H1 (cell line): Measurements from ENCODE around the gene BTNL3. TPM values are rescaled to one million over a fixed set of nuclear protein-coding genes. Genes with fewer than 3 reads are reported as not detected.
A peak's percentile ranks its signal among the peaks of the same experiment; 100 is the strongest.

Source experiments
- CTCF ChIA-PET: fragments of 300-600 bp; sonication (Branson Sonifier 250); formaldehyde crosslinking; loops from one replicate; lab custom pipeline; 2021; ENCODE audit not compliant: partially characterized antibody; lab: Charles Lee
- POLR2A ChIA-PET: fragments of 300-600 bp; sonication (Branson Sonifier 250); formaldehyde crosslinking; loops from one replicate; lab custom pipeline; 2021; ENCODE audit warnings: inconsistent platforms; ENCODE audit not compliant: partially characterized antibody; lab: Charles Lee
- DNase-seq, 2 experiments: peaks; one replicate each; pipeline versions ENCODE4 v3.0.0 to v3.0.0-alpha.2; 2010 to 2022; ENCODE audit warnings: low spot score in 2 of 2, low read depth in 1 of 2, mixed read lengths in 1 of 2
- FAIRE-seq: peaks from 2 replicates; lab custom pipeline; 2011; peaks lifted over from hg19 to GRCh38; lab: Jason Lieb, UNC
- H2AFZ ChIP-seq: 2 replicates; pipeline ENCODE4 v1.8.1; 2012; ENCODE audit warnings: low read length, inconsistent platforms
- H2AK5ac ChIP-seq: 2 replicates; pipeline ENCODE4 v1.6.1; 2013; ENCODE audit warnings: low read depth, low read length
- H2BK120ac ChIP-seq: replicated peaks from 2 replicates; pipeline ENCODE3; 2013; ENCODE audit warnings: low read depth, low read length, inconsistent platforms
- H2BK12ac ChIP-seq: 2 replicates; pipeline ENCODE4 v1.6.1; 2013; ENCODE audit warnings: low read depth, low read length
- H2BK15ac ChIP-seq: 2 replicates; pipeline ENCODE4 v1.6.1; 2013; ENCODE audit warnings: low read length
- H2BK20ac ChIP-seq: 2 replicates; pipeline ENCODE4 v1.6.1; 2013; ENCODE audit warnings: low read length
- H2BK5ac ChIP-seq: 2 replicates; pipeline ENCODE4 v1.6.1; 2013; ENCODE audit warnings: low read depth, low read length
- H3K14ac ChIP-seq: 2 replicates; pipeline ENCODE4 v1.6.1; 2013; ENCODE audit warnings: inconsistent platforms; ENCODE audit not compliant: insufficient read length
- H3K18ac ChIP-seq: 2 replicates; pipeline ENCODE4 v1.6.1; 2013; ENCODE audit warnings: low read length; ENCODE audit errors: extremely low read depth
- H3K23ac ChIP-seq: 2 replicates; pipeline ENCODE4 v1.6.1; 2013; ENCODE audit warnings: inconsistent platforms; ENCODE audit not compliant: insufficient read length
- H3K23me2 ChIP-seq: 2 replicates; pipeline ENCODE4 v1.6.1; 2013; ENCODE audit warnings: low read depth, low read length
- H3K27ac ChIP-seq: 2 replicates; pipeline ENCODE4 v1.6.1; 2011; ENCODE audit warnings: low read depth, low read length, inconsistent platforms
- H3K27me3 ChIP-seq, 4 experiments: replicated peaks in 1 of 4; 1 replicate in 1 of 4; 2 replicates in 3 of 4; pipeline versions ENCODE4 v1.6.1 to v1.8.1; 2011 to 2013; ENCODE audit warnings: low read length in 3 of 4, mild to moderate bottlenecking in 3 of 4, inconsistent platforms in 2 of 4, mixed read lengths in 2 of 4, moderate library complexity in 1 of 4; ENCODE audit not compliant: control insufficient read depth in 3 of 4, insufficient read depth in 3 of 4; ENCODE audit errors: extremely low read depth in 1 of 4
- H3K36me3 ChIP-seq, 4 experiments: 2 replicates each; pipeline versions ENCODE4 v1.6.1 to v1.8.1; 2011 to 2013; ENCODE audit warnings: mild to moderate bottlenecking in 4 of 4, low read length in 3 of 4, moderate library complexity in 2 of 4, control low read depth in 1 of 4, inconsistent platforms in 1 of 4; ENCODE audit not compliant: insufficient read depth in 4 of 4, control insufficient read depth in 2 of 4
- H3K4ac ChIP-seq: replicated peaks from 2 replicates; pipeline ENCODE3; 2013; ENCODE audit warnings: low read length, low read depth, mixed read lengths, inconsistent platforms; ENCODE audit not compliant: insufficient read length
- H3K4me1 ChIP-seq, 4 experiments: replicated peaks in 1 of 4; 1 replicate in 1 of 4; 2 replicates in 3 of 4; pipeline versions ENCODE4 v1.6.1 to v1.8.1; 2011 to 2013; ENCODE audit warnings: low read length in 3 of 4, inconsistent platforms in 2 of 4, mixed read lengths in 1 of 4; ENCODE audit not compliant: insufficient read depth in 4 of 4, control insufficient read depth in 3 of 4
- H3K4me2 ChIP-seq, 2 experiments: 2 replicates each; pipeline versions ENCODE4 v1.6.1 to v1.8.1; 2011 to 2013; ENCODE audit warnings: low read depth in 2 of 2, low read length in 2 of 2, control low read depth in 1 of 2, inconsistent platforms in 1 of 2, mild to moderate bottlenecking in 1 of 2; ENCODE audit not compliant: insufficient read depth in 1 of 2
- H3K4me3 ChIP-seq, 4 experiments: fragments of 200-600, 300-600 bp in 1 of 4; sonication (generic), shearing (Covaris generic), sonication (Bioruptor Twin) in 1 of 4; 2 replicates each; pipeline versions ENCODE4 v1.5.1 to v1.8.1; 2011 to 2016; ENCODE audit warnings: low read length in 4 of 4, low read depth in 3 of 4, control low read depth in 2 of 4, inconsistent platforms in 2 of 4, mild to moderate bottlenecking in 2 of 4, mixed read lengths in 1 of 4, moderate library complexity in 1 of 4; ENCODE audit not compliant: insufficient read depth in 2 of 4; ENCODE audit errors: extremely low read depth in 1 of 4
- H3K56ac ChIP-seq: replicated peaks from 2 replicates; pipeline ENCODE3; 2013; ENCODE audit warnings: low read depth, mild to moderate bottlenecking, mixed read lengths, low read length, inconsistent platforms; ENCODE audit not compliant: insufficient read length
- H3K79me1 ChIP-seq: 2 replicates; pipeline ENCODE4 v1.6.1; 2013; ENCODE audit warnings: low read depth, low read length, control low read depth
- H3K79me2 ChIP-seq, 2 experiments: 2 replicates each; pipeline versions ENCODE4 v1.6.1 to v1.8.1; 2012 to 2013; ENCODE audit warnings: low read length in 2 of 2, mild to moderate bottlenecking in 2 of 2, inconsistent platforms in 1 of 2; ENCODE audit not compliant: insufficient read depth in 2 of 2, control insufficient read depth in 1 of 2
- H3K9ac ChIP-seq, 4 experiments: replicated peaks in 1 of 4; 1 replicate in 1 of 4; 2 replicates in 3 of 4; pipeline versions ENCODE4 v1.6.1 to v1.8.1; 2011 to 2013; ENCODE audit warnings: low read depth in 3 of 4, low read length in 3 of 4, control low read depth in 2 of 4, mild to moderate bottlenecking in 2 of 4, moderate library complexity in 2 of 4, inconsistent platforms in 1 of 4; ENCODE audit errors: extremely low read depth in 1 of 4
- H3K9me3 ChIP-seq, 2 experiments: 2 replicates each; pipeline versions ENCODE4 v1.6.1 to v1.8.1; 2012 to 2013; ENCODE audit warnings: mild to moderate bottlenecking in 2 of 2, moderate library complexity in 2 of 2, control low read depth in 1 of 2, inconsistent platforms in 1 of 2, low read depth in 1 of 2, low read length in 1 of 2, mixed read lengths in 1 of 2; ENCODE audit not compliant: insufficient read depth in 2 of 2
- H4K20me1 ChIP-seq, 2 experiments: replicated peaks in 1 of 2; 2 replicates each; pipeline versions ENCODE3 to v1.8.1; 2011 to 2013; ENCODE audit warnings: inconsistent platforms in 2 of 2, low read length in 2 of 2, mild to moderate bottlenecking in 1 of 2; ENCODE audit not compliant: insufficient read depth in 2 of 2, control insufficient read depth in 1 of 2
- H4K5ac ChIP-seq: 2 replicates; pipeline ENCODE4 v1.6.1; 2013; ENCODE audit warnings: low read length, low read depth, mixed read lengths, inconsistent platforms; ENCODE audit not compliant: insufficient read length
- H4K8ac ChIP-seq: 2 replicates; pipeline ENCODE4 v1.8.0; 2013; ENCODE audit warnings: mild to moderate bottlenecking, moderate library complexity, low read length, inconsistent platforms; ENCODE audit not compliant: insufficient read depth; ENCODE audit errors: extremely low read depth
- H4K91ac ChIP-seq: replicated peaks from 2 replicates; pipeline ENCODE3; 2013; ENCODE audit warnings: low read length, mixed read lengths, inconsistent platforms; ENCODE audit not compliant: insufficient read length
- BACH1 ChIP-seq: IDR thresholded peaks from 2 replicates; pipeline ENCODE4 v1.6.1; 2012; ENCODE audit warnings: low read length, improper control_type of control experiment
- E2F6 ChIP-seq: IDR thresholded peaks from 2 replicates; pipeline ENCODE4 v1.6.1; 2012; ENCODE audit warnings: inconsistent platforms
- KDM4A ChIP-seq: IDR thresholded peaks from one replicate; pipeline ENCODE4 v1.7.1; 2012; ENCODE audit warnings: low read depth, mild to moderate bottlenecking, moderate library complexity, low read length, inconsistent platforms; ENCODE audit not compliant: severe bottlenecking
- MAX ChIP-seq: IDR thresholded peaks from 2 replicates; pipeline ENCODE4 v1.6.1; 2012; ENCODE audit warnings: inconsistent platforms
- RBBP5 ChIP-seq: IDR thresholded peaks from 2 replicates; pipeline ENCODE4 v1.7.1; 2012; ENCODE audit warnings: low read depth, mild to moderate bottlenecking, inconsistent platforms, low read length, moderate library complexity, borderline replicate concordance
- SIN3A ChIP-seq, 2 experiments: IDR thresholded peaks in 1 of 2; conservative IDR thresholded peaks in 1 of 2; 2 replicates each; pipeline ENCODE4 v1.6.1; 2011 to 2012; ENCODE audit warnings: low read length in 2 of 2, improper control_type of control experiment in 1 of 2, low read depth in 1 of 2, mild to moderate bottlenecking in 1 of 2
- SUZ12 ChIP-seq: fragments of 200-600 bp; sonication (generic); IDR thresholded peaks from 2 replicates; pipeline ENCODE4 v1.6.1; 2012; ENCODE audit warnings: mild to moderate bottlenecking, inconsistent platforms, low read length, moderate library complexity, mixed read lengths
- WGBS, 2 experiments: shearing (Covaris generic) in 1 of 2; methylation state at CpG; one replicate each; pipeline versions ENCODE4 v1.1.6 to v1.1.7; 2013 to 2015; ENCODE audit warnings: low lambda C conversion rate in 2 of 2, mixed read lengths in 2 of 2, inconsistent platforms in 1 of 2, low coverage in 1 of 2, missing lambda C conversion rate in 1 of 2; ENCODE audit not compliant: insufficient replicate concordance in 2 of 2, insufficient coverage in 1 of 2, insufficient read length in 1 of 2; ENCODE audit errors: extremely low coverage in 1 of 2, missing lambda C conversion rate in 1 of 2; 5-methylcytosine and 5-hydroxymethylcytosine counted together
- polyA plus RNA-seq, 7 experiments: library from polyadenylated mRNA; depleted of rRNA in 3 of 7; stranded (reverse) in 5 of 7; unstranded in 2 of 7; fragments of >200 nt in 5 of 7; fragments of 200-250 nt in 2 of 7; gene quantifications; 1 replicate in 5 of 7; 2 replicates in 1 of 7; 4 replicates in 1 of 7; pipeline versions ENCODE4 v1.2.1 to v1.2.3, GENCODE V29; 2011 to 2013; ENCODE audit warnings: missing spikeins in 2 of 7, mixed read lengths in 2 of 7
- total RNA-seq: library from RNA; stranded (reverse); fragmentation: NEBNext Ultra II Directional; extraction: Animal tissue kit (Norgen Biotek cat#: 25700); gene quantifications from 2 replicates; pipeline ENCODE4 v1.2.1, GENCODE V29; 2021

The BTNL3 gene
- total and polyA plus RNA-seq, 2 of the 8 experiments (the other 6 are each of a cell fraction or from before 2014, with no cell fraction given), result not detected

GRCh38 chr5:181052672-181053487 lies 64.2 kb downstream of the BTNL3 start:
- peak overlapping the region; percentile 95 to 100 for H3K4me2 ChIP-seq
- H2BK20ac ChIP-seq, result no peak overlapping the region
- peaks cover 10% of the 10 kb centered on the region; the same call in 1 of the 2 replicates for H3K23me2 ChIP-seq
- ChIA-PET CTCF (interaction anchor here (1.3 to 2.4 kb wide), 4 partner anchors 10 to 184 kb away, joined by 4 to 13 read pairs (median 6); no protein-coding TSS in a partner anchor), POLR2A (no interaction called here)
- no peak overlapping the region for H3K18ac ChIP-seq
- H2BK15ac ChIP-seq, result no peak overlapping the region; the same call in 1 of the 2 replicates
- no peaks in the 10 kb centered on the region; a peak in 1 of 8 replicates for H3K36me3 ChIP-seq
- H3K4ac ChIP-seq, result no peak overlapping the region
- DNase-seq (peak in 1 of 2 experiments; percentile 70), FAIRE-seq (no peak)
- H2AK5ac ChIP-seq, result no peak overlapping the region
- WGBS, 2 experiments, result 3% methylated on average over 27 of the region's 120 CpGs; no CpG with 5 or more reads in 1 of the 2 experiments
- H3K14ac ChIP-seq, result no peak overlapping the region
- peaks cover 0 to 1% of the 10 kb centered on the region in 2 experiments; a peak in 1 of 4 replicates for H3K9me3 ChIP-seq
- no peak overlapping the region for H2BK5ac ChIP-seq
- no peak overlapping the region for H3K9ac ChIP-seq
- peaks cover 3 to 16% (median 9%) of the 10 kb centered on the region in 4 experiments; a peak in 6 of 7 replicates for H3K4me1 ChIP-seq
- H2BK12ac ChIP-seq, result no peak overlapping the region
- no peak overlapping the region for H3K27ac ChIP-seq
- no peak overlapping the region for H2BK120ac ChIP-seq
- H3K27me3 ChIP-seq, result peaks cover 44 to 83% (median 68%) of the 10 kb centered on the region in 4 experiments
- H3K79me1 ChIP-seq, result no peaks in the 10 kb centered on the region
- H3K56ac ChIP-seq, result no peak overlapping the region
- peak overlapping the region; percentile 57 to 85 (median 68) for H3K4me3 ChIP-seq
- peak overlapping the region; percentile 78; the same call in 1 of the 2 replicates for H2AFZ ChIP-seq
- peak overlapping the region; percentile 51; the same call in 1 of the 2 replicates for H4K8ac ChIP-seq
- H4K20me1 ChIP-seq, result peaks cover 2 to 4% of the 10 kb centered on the region in 2 experiments
- no peaks in the 10 kb centered on the region for H3K79me2 ChIP-seq
- no peak overlapping the region for H4K5ac ChIP-seq
- no peak for TF ChIP-seq BACH1
- TF ChIP-seq SUZ12, result peak; percentile 2; the same call in 1 of the 2 replicates
- no peak for TF ChIP-seq SIN3A (conservative IDR thresholded peaks at IDR 0.05 in 1 of 2, IDR thresholded peaks at IDR 0.05 in 1 of 2; ENCODE audit: low read depth in 1 of 2, low read length in 2 of 2)
- peak; percentile 89 for TF ChIP-seq MAX
- TF ChIP-seq E2F6, result peak; percentile 95
- TF ChIP-seq KDM4A, result peak; percentile 83
- peak; percentile 68 for TF ChIP-seq RBBP5
- no peak overlapping the region for H3K23ac ChIP-seq
- no peak overlapping the region for H4K91ac ChIP-seq
